HG03097 (cell line): ENCODE measurements around the gene VAMP8.
"Not testable (repeated sequence)": the region's sequence is repeated elsewhere in the genome, so short reads cannot be mapped to it uniquely, and the experiment has no call there.

ENCODE experiments used
- ATAC-seq: cut with Tn5 transposase; IDR thresholded peaks from one replicate; pipeline ENCODE4 v1.9.1; 2021; ENCODE audit not compliant: unreplicated experiment, low FRiP score

VAMP8 gene

DNA sequence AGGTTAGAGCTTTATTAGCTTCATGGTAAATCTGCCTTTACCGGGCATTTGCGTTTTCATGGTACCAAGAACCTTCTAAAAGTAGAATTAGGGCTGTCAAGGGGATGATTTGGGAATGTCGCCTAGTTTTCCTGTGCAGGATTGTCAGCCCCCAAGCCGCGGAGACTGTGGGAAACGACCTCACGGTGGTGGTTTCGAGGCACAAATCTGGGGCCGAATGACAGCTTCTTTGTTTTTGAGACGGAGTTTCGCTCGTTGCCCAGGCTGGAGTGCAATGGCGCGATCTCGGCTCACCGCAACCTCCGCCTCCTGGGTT, 38.0 kb downstream of the VAMP8 start:
- ATAC-seq = no peak

DNA sequence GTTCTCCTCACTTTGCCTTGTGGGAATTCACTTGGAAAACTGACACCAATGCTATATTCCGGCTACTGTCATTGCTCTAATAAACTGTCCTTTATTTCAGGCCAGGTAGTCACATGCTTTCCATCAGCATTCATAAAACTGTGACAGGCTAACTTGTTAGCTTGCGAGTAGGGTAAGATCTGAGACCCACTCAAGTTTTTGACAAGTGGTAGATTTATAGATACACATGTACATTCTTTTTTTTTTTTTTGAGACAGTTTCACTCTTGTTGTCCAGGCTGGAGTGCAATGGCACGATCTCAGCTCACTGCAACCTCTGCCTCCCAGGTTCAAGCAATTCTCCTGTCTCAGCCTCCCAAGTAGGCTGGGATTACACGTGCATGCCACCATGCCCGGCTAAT, 40.3 kb downstream of the VAMP8 start:
- not testable (repeated sequence) for ATAC-seq

DNA sequence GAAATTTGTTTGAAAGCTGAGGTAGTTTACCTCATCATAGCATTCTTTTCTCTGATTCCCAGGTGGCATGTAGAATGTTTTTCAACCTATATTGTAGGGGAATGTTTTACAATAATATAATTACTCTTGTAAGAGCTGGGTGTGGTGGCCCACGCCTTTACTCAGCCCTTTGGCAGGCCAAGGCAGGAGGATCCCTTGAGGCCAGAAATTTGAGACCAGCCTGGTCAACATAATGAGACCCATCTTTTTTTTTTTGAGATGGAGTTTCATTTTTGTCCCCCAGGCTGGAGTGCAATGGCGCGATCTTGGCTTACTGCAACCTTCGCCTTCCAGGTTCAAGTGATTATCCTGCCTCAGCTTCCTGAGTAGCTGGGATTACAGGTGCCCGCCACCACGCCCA, 42.2 kb downstream of the VAMP8 start:
- no peak for ATAC-seq

DNA sequence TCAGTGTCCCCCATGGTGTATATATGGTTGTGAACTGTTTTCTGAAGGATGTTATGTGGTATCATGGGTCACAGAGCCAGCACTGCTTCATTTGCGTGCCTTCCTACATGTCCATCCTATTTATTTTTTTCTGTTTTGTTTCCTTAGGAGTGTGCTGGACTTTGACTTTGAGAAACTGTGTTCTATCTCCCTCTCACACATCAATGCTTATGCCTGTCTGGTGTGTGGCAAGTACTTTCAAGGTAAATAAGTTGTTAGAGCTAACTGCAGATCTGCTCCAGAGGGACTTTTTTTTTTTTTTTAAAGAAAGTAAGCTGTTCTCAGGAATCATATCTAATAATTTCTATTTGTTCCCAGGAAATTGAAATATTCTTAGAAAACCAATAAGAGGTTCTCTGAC, 44.0 kb downstream of the VAMP8 start:
- no peak for ATAC-seq

DNA sequence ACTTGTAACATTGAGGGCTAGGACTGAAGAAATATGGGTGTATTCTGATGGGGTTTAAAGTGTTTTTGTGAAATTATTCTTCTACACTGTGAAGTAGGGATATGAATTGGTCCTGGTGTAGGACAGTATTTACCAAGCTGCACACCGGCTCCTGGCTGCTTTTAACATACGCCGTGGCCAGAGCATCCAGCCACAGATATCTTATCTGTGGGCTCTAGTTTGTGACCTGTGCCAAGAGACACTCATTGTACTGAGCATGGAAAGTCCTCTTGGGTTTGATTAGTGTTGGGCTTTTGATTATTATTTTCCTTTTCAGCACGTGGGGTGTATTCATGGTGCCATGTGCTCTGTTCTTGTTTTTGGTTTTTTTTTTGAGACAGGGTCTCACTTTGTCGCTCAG, 46.6 kb downstream of the VAMP8 start:
- ATAC-seq = no peak

DNA sequence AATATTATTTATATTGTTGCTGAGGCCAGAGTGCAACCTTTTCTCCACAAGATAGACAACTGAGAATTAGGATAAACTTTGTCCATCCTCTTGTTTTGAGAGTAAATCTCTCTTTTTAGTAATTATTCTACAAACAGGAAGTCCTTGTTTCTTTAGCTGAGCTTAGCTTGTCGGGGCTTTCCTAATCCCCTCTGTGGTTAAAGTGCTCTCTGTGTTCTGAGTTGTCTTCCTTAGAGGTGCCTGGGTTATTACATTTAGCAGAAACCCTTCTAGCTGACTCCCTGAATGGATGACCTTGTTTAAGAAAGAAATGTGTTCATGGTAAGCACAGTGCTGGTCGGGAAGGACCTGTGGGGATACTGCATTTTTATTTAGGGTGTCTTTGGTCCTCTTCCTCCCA, 51.3 kb downstream of the VAMP8 start:
- no peak for ATAC-seq

DNA sequence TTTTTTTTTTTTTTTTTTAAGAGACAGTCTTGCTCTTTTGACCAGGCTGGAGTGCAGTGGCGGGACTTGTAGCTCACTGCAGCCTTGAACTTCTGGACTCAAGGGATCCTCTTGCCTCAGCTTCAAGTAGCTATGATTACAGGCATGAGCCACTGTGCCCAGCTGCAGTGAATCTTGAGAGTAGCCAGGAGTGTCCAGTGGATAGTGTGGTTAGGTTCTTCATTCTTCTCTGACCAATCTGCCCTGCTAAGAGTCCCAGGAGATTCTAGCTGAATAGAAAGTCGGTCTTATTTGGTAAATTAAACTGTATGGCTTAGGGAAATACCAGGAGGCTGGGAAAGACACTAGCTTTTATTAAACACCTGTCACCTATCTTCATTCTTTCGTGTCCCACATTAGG, 53.9 kb downstream of the VAMP8 start:
- ATAC-seq = no peak
